IPS DF 4.7 (cell line): ENCODE measurements around the gene FRMD5.
"Not testable (repeated sequence)": the region's sequence is repeated elsewhere in the genome, so short reads cannot be mapped to it uniquely, and the experiment has no call there.

Experiments used
- DNase-seq: peaks from one replicate; pipeline ENCODE4 v3.0.0-alpha.2; 2013; ENCODE audit warnings: low spot score; ENCODE audit errors: extremely low read depth

The FRMD5 gene

GRCh38 chr15:43899928-43900327 is 295.1 kb downstream of the FRMD5 start:
- DNase-seq, result no peak

GRCh38 chr15:43898891-43899290 is 296.2 kb downstream of the FRMD5 start:
- no peak for DNase-seq

- DNase-seq, result no peak
Measured at GRCh38 chr15:43896543-43896942, 298.5 kb downstream of the FRMD5 start.

GRCh38 chr15:43895586-43895985 is 299.5 kb downstream of the FRMD5 start:
- DNase-seq, result no peak

GRCh38 chr15:43893956-43894355 is 301.1 kb downstream of the FRMD5 start:
- DNase-seq, result no peak

GRCh38 chr15:43889042-43889441 is 306.0 kb downstream of the FRMD5 start:
- DNase-seq, result no peak

- DNase-seq, result no peak
Measured at GRCh38 chr15:43887901-43888300, 307.2 kb downstream of the FRMD5 start.

GRCh38 chr15:43886558-43886957 is 308.5 kb downstream of the FRMD5 start:
- no peak for DNase-seq

GRCh38 chr15:43883571-43883970 is 311.5 kb downstream of the FRMD5 start:
- no peak for DNase-seq

- DNase-seq, result peak; percentile 14
Measured at GRCh38 chr15:43881944-43882343, 313.1 kb downstream of the FRMD5 start.

GRCh38 chr15:43881245-43881644 is 313.8 kb downstream of the FRMD5 start:
- DNase-seq, result no peak

- no peak for DNase-seq
Measured at GRCh38 chr15:43880406-43881194, 314.5 kb downstream of the FRMD5 start.

GRCh38 chr15:43879386-43880355 is 315.4 kb downstream of the FRMD5 start:
- no peak for DNase-seq

- DNase-seq, result no peak
Measured at GRCh38 chr15:43878446-43878845, 316.6 kb downstream of the FRMD5 start.

GRCh38 chr15:43877371-43877770 is 317.7 kb downstream of the FRMD5 start:
- no peak for DNase-seq

GRCh38 chr15:43876872-43877271 is 318.2 kb downstream of the FRMD5 start:
- DNase-seq, result no peak

GRCh38 chr15:43873651-43874050 is 321.4 kb downstream of the FRMD5 start:
- DNase-seq, result no peak

GRCh38 chr15:43872416-43873020 is 322.6 kb downstream of the FRMD5 start:
- DNase-seq, result peak; percentile 60

- no peak for DNase-seq
Measured at GRCh38 chr15:43871835-43872234, 323.2 kb downstream of the FRMD5 start.

- no peak for DNase-seq
Measured at GRCh38 chr15:43868406-43868805, 326.7 kb downstream of the FRMD5 start.

GRCh38 chr15:43867096-43867495 is 328.0 kb downstream of the FRMD5 start:
- no peak for DNase-seq

- not testable (repeated sequence) for DNase-seq
Measured at GRCh38 chr15:43866636-43867035, 328.4 kb downstream of the FRMD5 start.
